ENCODE data around the gene PLD5. TPM values are rescaled to one million over a fixed set of nuclear protein-coding genes. Genes with fewer than 3 reads are reported as not detected.
"Not testable (repeated sequence)": the region's sequence is repeated elsewhere in the genome, so short reads cannot be mapped to it uniquely, and the experiment has no call there.

Gene PLD5
- total RNA-seq, 4 donors from 2014 or later: 0.33 to 0.54 TPM; not detected in 2

DNA sequence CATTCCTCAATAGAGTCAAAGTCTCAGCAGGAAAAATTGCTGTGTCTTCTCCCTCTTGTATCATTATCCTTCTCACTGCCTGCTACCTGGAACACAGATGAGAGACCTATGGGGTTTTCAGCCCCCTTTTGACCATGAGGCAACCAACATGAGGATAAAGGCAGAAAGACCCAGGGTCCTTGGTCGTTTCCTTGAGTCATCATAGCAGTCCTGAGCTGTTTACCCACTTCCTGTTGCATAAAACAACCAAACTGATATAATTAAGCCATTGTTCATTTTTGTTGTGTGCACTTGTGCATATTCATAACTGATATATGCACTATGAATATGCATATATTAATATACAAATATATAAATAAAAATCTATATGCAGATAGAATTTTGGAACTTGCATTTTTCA lies 337.3 kb downstream of the PLD5 start:
- H3K4me1 ChIP-seq: no peaks in the 10 kb centered on the region
- H3K27me3 ChIP-seq: no peaks in the 10 kb centered on the region
- intact Hi-C loops (cut with DNase I): no loop called here
- no peak for TF ChIP-seq CTCF (IDR thresholded peaks at IDR 0.05)
- no peak for TF ChIP-seq POLR2A (IDR thresholded peaks at IDR 0.05)
- no peak overlapping the region for H3K4me3 ChIP-seq (replicated peaks in 1 of 3)
- no peak for DNase-seq
- 60 to 61% methylated on average over 1 of the region's 1 CpG for WGBS, 2 donors
- no peak overlapping the region for H3K27ac ChIP-seq
- H3K36me3 ChIP-seq: no peaks in the 10 kb centered on the region
- no peaks in the 10 kb centered on the region for H3K9me3 ChIP-seq

- Histone ChIP-seq H3K27ac (no peak overlapping the region), H3K4me3 (replicated peaks in 1 of 3) (no peak overlapping the region), H3K27me3 (no peaks in the 10 kb centered on the region), H3K36me3 (no peaks in the 10 kb centered on the region), H3K9me3 (no peaks in the 10 kb centered on the region), H3K4me1 (no peaks in the 10 kb centered on the region)
- DNase-seq: no peak
- intact Hi-C loops (cut with DNase I): no loop called here
- TF ChIP-seq POLR2A (IDR thresholded peaks at IDR 0.05) (no peak), CTCF (IDR thresholded peaks at IDR 0.05) (no peak)
- WGBS, 2 donors: 55 to 68% methylated on average over 3 of the region's 3 CpGs
Measured at GRCh38 chr1:242185731-242186130, 338.8 kb downstream of the PLD5 start.

DNA sequence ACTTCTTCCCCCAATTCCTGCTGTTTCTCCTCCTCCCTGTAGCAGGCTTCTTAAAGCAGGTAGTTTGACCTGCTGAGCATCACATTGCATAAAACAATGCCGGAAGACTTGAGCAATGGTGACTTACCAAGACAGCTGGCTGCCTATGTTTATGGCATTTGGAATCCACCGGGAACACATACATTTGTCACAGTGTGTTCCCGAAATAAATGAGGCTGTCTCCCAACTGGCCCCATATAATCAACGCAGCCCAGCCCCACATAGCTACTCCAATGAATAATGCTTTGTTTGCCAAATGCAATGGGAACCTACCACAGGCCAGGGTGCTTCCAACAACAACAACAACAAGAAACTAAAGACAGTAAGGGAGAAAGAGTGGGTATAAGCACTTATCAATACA lies 339.5 kb downstream of the PLD5 start:
- TF ChIP-seq POLR2A (IDR thresholded peaks at IDR 0.05) (no peak), CTCF (IDR thresholded peaks at IDR 0.05) (no peak)
- intact Hi-C loops (cut with DNase I): no loop called here
- Histone ChIP-seq H3K4me1 (no peaks in the 10 kb centered on the region), H3K9me3 (no peaks in the 10 kb centered on the region), H3K4me3 (replicated peaks in 1 of 3) (no peak overlapping the region), H3K36me3 (no peaks in the 10 kb centered on the region), H3K27me3 (no peaks in the 10 kb centered on the region), H3K27ac (no peak overlapping the region)
- DNase-seq: no peak
- WGBS, 2 donors: 70 to 78% methylated on average over 4 of the region's 4 CpGs

DNA sequence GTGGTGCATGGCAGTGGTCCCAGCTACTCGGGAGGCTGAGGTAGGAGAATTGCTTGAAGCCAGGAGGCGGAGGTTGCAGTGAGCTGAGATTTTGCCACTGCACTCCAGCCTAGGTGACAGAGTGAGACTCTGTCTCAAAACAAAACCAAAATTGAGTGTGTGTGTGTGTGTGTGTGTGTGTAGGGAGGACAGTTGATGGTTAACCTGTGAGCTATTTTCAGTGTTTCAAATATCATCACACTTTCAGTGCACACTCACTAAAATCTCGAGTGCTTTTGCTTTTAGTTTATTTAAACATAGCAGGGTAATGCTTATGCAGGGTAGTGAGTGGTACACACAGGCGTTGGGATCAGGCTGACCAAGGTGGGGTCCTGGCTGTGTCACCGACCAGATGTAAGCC lies 344.7 kb downstream of the PLD5 start:
- H3K4me1 ChIP-seq; H3K27me3 ChIP-seq; H3K4me3 ChIP-seq (replicated peaks in 1 of 3); intact Hi-C loops (cut with DNase I); H3K36me3 ChIP-seq; H3K27ac ChIP-seq; DNase-seq; H3K9me3 ChIP-seq: not testable (repeated sequence)
- 50 to 56% methylated on average over 5 of the region's 5 CpGs for WGBS, 2 donors

DNA sequence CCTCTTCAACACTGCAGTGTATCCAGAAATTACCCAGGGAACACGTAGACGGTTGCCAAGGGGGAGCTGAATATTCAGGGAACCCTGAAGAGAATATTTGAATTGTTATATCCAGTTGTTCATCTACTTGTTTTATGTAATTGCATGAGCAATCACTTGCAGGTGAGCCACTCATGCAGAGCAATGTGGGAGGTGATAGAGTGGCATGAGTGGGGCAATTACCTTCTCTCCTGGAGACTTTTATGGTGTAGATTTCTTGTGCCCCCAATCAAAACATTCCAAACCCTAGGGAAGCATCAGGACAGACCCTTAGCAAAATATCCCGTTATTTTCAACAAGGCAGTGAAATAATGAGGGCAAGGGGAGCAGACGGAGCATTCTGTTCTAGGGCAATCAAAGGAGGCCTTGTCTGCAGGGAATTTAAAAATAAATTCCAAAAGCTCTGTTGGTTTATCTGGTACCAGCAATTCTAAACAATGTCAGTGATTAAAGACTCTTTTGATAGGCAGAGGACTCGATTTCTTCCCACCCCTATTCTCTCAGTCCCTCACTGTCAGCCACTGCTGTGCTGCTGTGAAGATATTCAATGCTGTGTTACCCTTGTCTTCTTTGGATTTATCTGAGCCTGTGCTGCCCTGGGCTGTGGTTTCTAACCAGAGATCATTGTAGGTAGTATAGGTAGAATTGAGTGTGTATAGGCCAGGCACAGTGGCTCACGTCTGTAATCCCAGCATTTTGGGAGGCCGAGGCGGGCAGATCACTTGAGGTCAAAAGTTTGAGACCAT lies 345.4 kb downstream of the PLD5 start:
- no peaks in the 10 kb centered on the region for H3K36me3 ChIP-seq
- no peaks in the 10 kb centered on the region for H3K4me1 ChIP-seq
- no peak for TF ChIP-seq CTCF (IDR thresholded peaks at IDR 0.05)
- no peak for TF ChIP-seq POLR2A (IDR thresholded peaks at IDR 0.05)
- H3K9me3 ChIP-seq: no peaks in the 10 kb centered on the region
- H3K4me3 ChIP-seq (replicated peaks in 1 of 3): no peak overlapping the region
- 44 to 49% methylated on average over 8 of the region's 8 CpGs for WGBS, 2 donors
- H3K27me3 ChIP-seq: no peaks in the 10 kb centered on the region
- no peak for DNase-seq
- H3K27ac ChIP-seq: no peak overlapping the region
- intact Hi-C loops (cut with DNase I): no loop called here
